Caco-2 (cell line): ENCODE data around the gene PRKCQ. TPM values are rescaled to one million over a fixed set of nuclear protein-coding genes. Genes with fewer than 3 reads are reported as not detected.

Source experiments
- BruUV-seq: library from RNA; stranded (reverse); fragments of 400-500 nt; replicated peaks from 2 replicates; lab custom pipeline; 2021; lab: Mats Ljungman, UMichigan
- CTCF ChIA-PET: fragments of 300-600 bp; sonication (Branson Sonifier 250); formaldehyde crosslinking; loops from one replicate; lab custom pipeline; 2022; ENCODE audit warnings: antibody characterized with exemption; lab: Charles Lee
- POLR2A ChIA-PET: fragments of 300-600 bp; sonication (Branson Sonifier 250); formaldehyde crosslinking; loops from one replicate; lab custom pipeline; 2022; ENCODE audit warnings: antibody characterized with exemption; lab: Charles Lee
- DNase-seq, 2 experiments: peaks; one replicate each; pipeline versions ENCODE4 v3.0.0 to v3.0.0-alpha.2; 2020 to 2022
- H3K27me3 ChIP-seq: replicated peaks from 2 replicates; pipeline ENCODE4 v1.6.0; 2011; ENCODE audit warnings: low read length; ENCODE audit not compliant: control insufficient read depth, insufficient read depth
- H3K36me3 ChIP-seq: 2 replicates; pipeline ENCODE4 v1.5.1; 2011; ENCODE audit warnings: low read length; ENCODE audit not compliant: control insufficient read depth, insufficient read depth
- H3K4me1 ChIP-seq: fragments of 250-450 bp; sonication (Bioruptor Pico); 2 replicates; pipeline ENCODE4 v1.5.1; 2020; ENCODE audit warnings: mild to moderate bottlenecking
- H3K4me3 ChIP-seq: 2 replicates; pipeline ENCODE4 v1.5.1; 2011; ENCODE audit warnings: low read depth, mild to moderate bottlenecking, control low read depth, low read length
- H3K9me3 ChIP-seq: fragments of 250-450 bp; sonication (Bioruptor Pico); 2 replicates; pipeline ENCODE4 v1.5.1; 2020; ENCODE audit warnings: mild to moderate bottlenecking, moderate library complexity
- H3K27ac Mint-ChIP-seq: one replicate; pipeline ENCODE4 v1.8.0; 2022; ENCODE audit warnings: mixed read lengths; ENCODE audit not compliant: unreplicated experiment
- H3K27me3 Mint-ChIP-seq: one replicate; pipeline ENCODE4 v1.8.0; 2022; ENCODE audit warnings: mixed read lengths; ENCODE audit not compliant: insufficient read depth, unreplicated experiment
- H3K36me3 Mint-ChIP-seq: one replicate; pipeline ENCODE4 v1.8.0; 2022; ENCODE audit warnings: mild to moderate bottlenecking, mixed read lengths; ENCODE audit not compliant: insufficient read depth, unreplicated experiment
- H3K4me1 Mint-ChIP-seq: one replicate; pipeline ENCODE4 v1.8.0; 2022; ENCODE audit warnings: low read depth, mixed read lengths; ENCODE audit not compliant: unreplicated experiment
- H3K4me3 Mint-ChIP-seq: one replicate; pipeline ENCODE4 v1.8.0; 2022; ENCODE audit warnings: mild to moderate bottlenecking, moderate library complexity, mixed read lengths; ENCODE audit not compliant: unreplicated experiment
- H3K9me3 Mint-ChIP-seq: one replicate; pipeline ENCODE4 v1.8.0; 2022; ENCODE audit warnings: mixed read lengths; ENCODE audit not compliant: unreplicated experiment
- CTCF ChIP-seq, 2 experiments: fragments of 200-600 bp in 1 of 2; IDR thresholded peaks; 1 replicate in 1 of 2; 2 replicates in 1 of 2; pipeline versions ENCODE4 v1.5.1 to v1.8.0; 2011 to 2022; ENCODE audit warnings: antibody characterized with exemption in 1 of 2, control low read depth in 1 of 2, inconsistent platforms in 1 of 2, low read depth in 1 of 2, low read length in 1 of 2, mild to moderate bottlenecking in 1 of 2, moderate library complexity in 1 of 2; ENCODE audit not compliant: insufficient read depth in 1 of 2, severe bottlenecking in 1 of 2, unreplicated experiment in 1 of 2
- intact Hi-C: fragments of 100-400 bp; cut with micrococcal nuclease; formaldehyde crosslinking; loops from one replicate; pipeline ENCODE4 v1.10.0; 2022; ENCODE audit not compliant: unreplicated experiment
- total RNA-seq: library from RNA; stranded (reverse); gene quantifications from 2 replicates; pipeline ENCODE4 v1.2.3, GENCODE V29; 2022

The PRKCQ gene
- total RNA-seq, 1 experiment from 2014 or later: 2.4 TPM

DNA sequence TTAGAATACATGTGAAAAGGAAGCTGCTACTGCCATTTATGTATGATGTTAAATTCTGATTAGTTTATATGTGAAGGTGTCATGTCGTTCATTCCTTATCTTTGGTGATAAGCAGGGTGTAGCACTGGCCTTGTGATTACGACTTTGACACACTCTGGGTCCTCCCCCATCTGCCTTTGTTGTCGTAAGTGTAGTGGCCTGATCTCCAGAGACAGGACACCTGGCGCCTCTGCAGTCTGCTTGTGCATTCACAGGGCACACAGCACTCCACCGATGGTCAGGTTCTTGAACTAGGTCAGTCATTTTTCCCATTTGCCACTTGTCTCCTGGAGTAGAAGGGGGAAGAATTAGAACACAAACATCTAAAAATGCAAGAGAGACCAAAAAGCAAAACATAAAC lies 186.0 kb downstream of the PRKCQ start:
- no peaks in the 10 kb centered on the region; the same call in 1 of the 2 replicates for H3K9me3 ChIP-seq
- H3K4me1 ChIP-seq: 0 out of 2 replicates have a peak, but pooled peaks cover 4% of the 10 kb centered on the region
- Mint-ChIP-seq H3K36me3 (no peaks in the 10 kb centered on the region), H3K4me1 (no peaks in the 10 kb centered on the region), H3K9me3 (peaks cover 26% of the 10 kb centered on the region), H3K4me3 (no peak overlapping the region), H3K27me3 (no peaks in the 10 kb centered on the region), H3K27ac (no peak overlapping the region)
- TF ChIP-seq CTCF (IDR thresholded peaks at IDR 0.05; ENCODE audit: insufficient read depth in 1 of 2, low read depth in 1 of 2, low read length in 1 of 2, severe bottlenecking in 1 of 2, unreplicated experiment in 1 of 2): no peak
- DNase-seq: no peak
- ChIA-PET CTCF (no interaction called here), POLR2A (no interaction called here)
- no peak overlapping the region for H3K4me3 ChIP-seq
- no peaks in the 10 kb centered on the region for H3K36me3 ChIP-seq
- intact Hi-C loops: no loop called here
- no peaks in the 10 kb centered on the region for H3K27me3 ChIP-seq
- BruUV-seq: no TSS peak

DNA sequence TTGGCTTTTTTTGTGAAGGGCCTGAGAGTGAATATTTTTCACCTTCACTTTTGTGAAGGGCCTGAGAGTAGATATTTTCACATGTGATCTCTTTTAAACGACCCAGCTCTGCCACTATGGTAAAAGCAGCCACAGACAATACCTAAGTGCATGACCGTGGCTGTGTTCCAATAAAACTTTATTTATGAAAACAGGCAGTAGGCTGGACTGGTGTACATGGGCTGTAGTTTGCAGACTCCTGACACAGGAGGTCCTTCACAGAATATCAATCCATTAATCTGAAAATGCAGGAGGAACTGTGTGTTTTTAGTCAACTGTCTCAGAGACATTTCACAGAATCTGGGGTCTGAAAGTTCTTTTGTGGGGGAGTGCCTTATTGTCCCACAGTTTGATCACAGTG lies 186.9 kb downstream of the PRKCQ start:
- Histone ChIP-seq H3K4me1 (0 out of 2 replicates have a peak, but pooled peaks cover 4% of the 10 kb centered on the region), H3K27me3 (no peaks in the 10 kb centered on the region), H3K4me3 (no peak overlapping the region), H3K36me3 (no peaks in the 10 kb centered on the region), H3K9me3 (no peaks in the 10 kb centered on the region; the same call in 1 of the 2 replicates)
- H3K27ac Mint-ChIP-seq: no peak overlapping the region
- TF ChIP-seq CTCF (IDR thresholded peaks at IDR 0.05; ENCODE audit: insufficient read depth in 1 of 2, low read depth in 1 of 2, low read length in 1 of 2, severe bottlenecking in 1 of 2, unreplicated experiment in 1 of 2): no peak
- H3K27me3 Mint-ChIP-seq: no peaks in the 10 kb centered on the region
- ChIA-PET CTCF (no interaction called here), POLR2A (no interaction called here)
- H3K4me1 Mint-ChIP-seq: no peaks in the 10 kb centered on the region
- DNase-seq: no peak
- H3K9me3 Mint-ChIP-seq: peaks cover 26% of the 10 kb centered on the region
- BruUV-seq: no TSS peak
- no peak overlapping the region for H3K4me3 Mint-ChIP-seq
- intact Hi-C loops: no loop called here
- H3K36me3 Mint-ChIP-seq: no peaks in the 10 kb centered on the region

- no peaks in the 10 kb centered on the region for H3K36me3 Mint-ChIP-seq
- Histone ChIP-seq H3K27me3 (no peaks in the 10 kb centered on the region), H3K4me1 (0 out of 2 replicates have a peak, but pooled peaks cover 4% of the 10 kb centered on the region), H3K9me3 (peaks cover 3% of the 10 kb centered on the region), H3K36me3 (no peaks in the 10 kb centered on the region), H3K4me3 (no peak overlapping the region)
- no peak overlapping the region for H3K27ac Mint-ChIP-seq
- H3K27me3 Mint-ChIP-seq: no peaks in the 10 kb centered on the region
- no peaks in the 10 kb centered on the region for H3K4me1 Mint-ChIP-seq
- CTCF ChIA-PET: no interaction called here
- peaks cover 26% of the 10 kb centered on the region for H3K9me3 Mint-ChIP-seq
- no peak overlapping the region for H3K4me3 Mint-ChIP-seq
- POLR2A ChIA-PET: interaction anchor here (0.6 kb wide), 1 partner anchor 187 kb away, joined by 3 read pairs; the partner anchor contains the start of gene PFKFB3
- DNase-seq: no peak
- no TSS peak for BruUV-seq
- intact Hi-C loops: no loop called here
- TF ChIP-seq CTCF (IDR thresholded peaks at IDR 0.05; ENCODE audit: insufficient read depth in 1 of 2, low read depth in 1 of 2, low read length in 1 of 2, severe bottlenecking in 1 of 2, unreplicated experiment in 1 of 2): no peak
Measured at GRCh38 chr10:6390213-6390845, 189.7 kb downstream of the PRKCQ start.
